ENCODE data around the gene PDE6G. TPM values are rescaled to one million over a fixed set of nuclear protein-coding genes. Genes with fewer than 3 reads are reported as not detected.
"Not testable (repeated sequence)": the region's sequence is repeated elsewhere in the genome, so short reads cannot be mapped to it uniquely, and the experiment has no call there.

Gene PDE6G
- total RNA-seq, 4 donors from 2014 or later: 0.98 TPM; not detected in 3

- Histone ChIP-seq H3K27me3 (no peaks in the 10 kb centered on the region), H3K27ac (replicated peaks in 1 of 4) (no peak overlapping the region), H3K9me3 (no peaks in the 10 kb centered on the region), H3K4me1 (peaks cover 0 to 6% (median 4%) of the 10 kb centered on the region in 4 donors), H3K4me3 (no peak overlapping the region), H3K36me3 (peaks cover 67 to 91% (median 78%) of the 10 kb centered on the region in 4 donors)
- intact Hi-C loops (cut with DNase I): no loop called here
- DNase-seq (ENCODE audit: extremely low spot score): no peak
- 89% methylated on average over 11 of the region's 11 CpGs for WGBS
- TF ChIP-seq CTCF (IDR thresholded peaks at IDR 0.05) (no peak), POLR2AphosphoS5 (IDR thresholded peaks at IDR 0.05) (no peak), EP300 (IDR thresholded peaks at IDR 0.05) (no peak), POLR2A (IDR thresholded peaks at IDR 0.05; ENCODE audit: low read depth) (no peak)
These were observed 34.7 kb downstream of the PDE6G start for GRCh38 chr17:81621494-81622130.

- H3K9me3 ChIP-seq; H3K4me3 ChIP-seq; H3K27me3 ChIP-seq; H3K27ac ChIP-seq (replicated peaks in 1 of 4); intact Hi-C loops (cut with DNase I); DNase-seq (ENCODE audit: extremely low spot score): not testable (repeated sequence)
- WGBS: no CpG with 5 or more reads among the region's 36 CpGs
- Histone ChIP-seq H3K4me1 (peaks cover 20 to 30% (median 25%) of the 10 kb centered on the region in 4 donors), H3K36me3 (peaks cover 39 to 78% (median 69%) of the 10 kb centered on the region in 4 donors)
These were observed 38.0 kb downstream of the PDE6G start for GRCh38 chr17:81618307-81618706.

- 50% methylated on average over 6 of the region's 7 CpGs for WGBS
These were observed 39.5 kb downstream of the PDE6G start for GRCh38 chr17:81616877-81617276.

GRCh38 chr17:81615401-81615930 is 40.9 kb downstream of the PDE6G start:
- no peaks in the 10 kb centered on the region for H3K27me3 ChIP-seq
- H3K4me1 ChIP-seq: peaks cover 20 to 33% (median 25%) of the 10 kb centered on the region in 4 donors
- no peak for DNase-seq (ENCODE audit: extremely low spot score)
- peaks cover 33 to 74% (median 67%) of the 10 kb centered on the region in 4 donors for H3K36me3 ChIP-seq
- no peak overlapping the region for H3K4me3 ChIP-seq
- intact Hi-C loops (cut with DNase I): no loop called here
- no peak overlapping the region for H3K27ac ChIP-seq (replicated peaks in 1 of 4)
- TF ChIP-seq POLR2A (IDR thresholded peaks at IDR 0.05; ENCODE audit: low read depth): no peak
- no peak for TF ChIP-seq CTCF (IDR thresholded peaks at IDR 0.05)
- TF ChIP-seq EP300 (IDR thresholded peaks at IDR 0.05): no peak
- no peak for TF ChIP-seq POLR2AphosphoS5 (IDR thresholded peaks at IDR 0.05)
- 93% methylated on average over 4 of the region's 4 CpGs for WGBS
- no peaks in the 10 kb centered on the region for H3K9me3 ChIP-seq

More at GRCh38 chr17:81616877-81617276, 39.5 kb downstream of the PDE6G start:
- TF ChIP-seq CTCF (IDR thresholded peaks at IDR 0.05): no peak
- no peak for TF ChIP-seq POLR2A (IDR thresholded peaks at IDR 0.05; ENCODE audit: low read depth)
- TF ChIP-seq EP300 (IDR thresholded peaks at IDR 0.05): no peak
- TF ChIP-seq POLR2AphosphoS5 (IDR thresholded peaks at IDR 0.05): no peak
- Histone ChIP-seq H3K36me3 (peaks cover 45 to 79% (median 71%) of the 10 kb centered on the region in 4 donors), H3K27ac (replicated peaks in 1 of 4) (no peak overlapping the region), H3K4me3 (no peak overlapping the region), H3K9me3 (no peaks in the 10 kb centered on the region), H3K27me3 (no peaks in the 10 kb centered on the region), H3K4me1 (peaks cover 20 to 39% (median 30%) of the 10 kb centered on the region in 4 donors)
- intact Hi-C loops (cut with DNase I): no loop called here
- no peak for DNase-seq (ENCODE audit: extremely low spot score)

- intact Hi-C loops (cut with DNase I): no loop called here
- 90% methylated on average over 14 of the region's 16 CpGs for WGBS
- Histone ChIP-seq H3K4me3 (no peak overlapping the region), H3K4me1 (peaks cover 20 to 33% (median 25%) of the 10 kb centered on the region in 4 donors), H3K27ac (replicated peaks in 1 of 4) (no peak overlapping the region), H3K27me3 (no peaks in the 10 kb centered on the region), H3K36me3 (peaks cover 39 to 86% (median 79%) of the 10 kb centered on the region in 4 donors), H3K9me3 (no peaks in the 10 kb centered on the region)
- TF ChIP-seq POLR2AphosphoS5 (IDR thresholded peaks at IDR 0.05) (no peak), CTCF (IDR thresholded peaks at IDR 0.05) (no peak), POLR2A (IDR thresholded peaks at IDR 0.05; ENCODE audit: low read depth) (no peak), EP300 (IDR thresholded peaks at IDR 0.05) (no peak)
- DNase-seq (ENCODE audit: extremely low spot score): no peak
These were observed 44.0 kb downstream of the PDE6G start for GRCh38 chr17:81612172-81612970.
